OCI-LY7 (cell line): Measurements from ENCODE around the gene OSBPL3.

Experiments used
- EZH2phosphoT487 ChIP-seq: fragments of 200-600 bp; sonication (generic); IDR thresholded peaks from 2 replicates; pipeline ENCODE4 v1.6.1; 2018; ENCODE audit warnings: low read depth, borderline replicate concordance, mild to moderate bottlenecking, mixed run types, antibody characterized with exemption, low read length, moderate library complexity, mixed read lengths
- TF ChIP-seq, protein P1 (sequence below): fragments of 200-600 bp; sonication (generic); conservative IDR thresholded peaks from 2 replicates; pipeline ENCODE4 v1.5.1; 2014; ENCODE audit warnings: mild to moderate bottlenecking, antibody characterized with exemption, low read length, moderate library complexity, mixed read lengths

GRCh38 chr7:24862461-24862860 is 117.5 kb downstream of the OSBPL3 start:
- TF ChIP-seq EZH2phosphoT487 = no peak
- TF ChIP-seq, protein P1, sequence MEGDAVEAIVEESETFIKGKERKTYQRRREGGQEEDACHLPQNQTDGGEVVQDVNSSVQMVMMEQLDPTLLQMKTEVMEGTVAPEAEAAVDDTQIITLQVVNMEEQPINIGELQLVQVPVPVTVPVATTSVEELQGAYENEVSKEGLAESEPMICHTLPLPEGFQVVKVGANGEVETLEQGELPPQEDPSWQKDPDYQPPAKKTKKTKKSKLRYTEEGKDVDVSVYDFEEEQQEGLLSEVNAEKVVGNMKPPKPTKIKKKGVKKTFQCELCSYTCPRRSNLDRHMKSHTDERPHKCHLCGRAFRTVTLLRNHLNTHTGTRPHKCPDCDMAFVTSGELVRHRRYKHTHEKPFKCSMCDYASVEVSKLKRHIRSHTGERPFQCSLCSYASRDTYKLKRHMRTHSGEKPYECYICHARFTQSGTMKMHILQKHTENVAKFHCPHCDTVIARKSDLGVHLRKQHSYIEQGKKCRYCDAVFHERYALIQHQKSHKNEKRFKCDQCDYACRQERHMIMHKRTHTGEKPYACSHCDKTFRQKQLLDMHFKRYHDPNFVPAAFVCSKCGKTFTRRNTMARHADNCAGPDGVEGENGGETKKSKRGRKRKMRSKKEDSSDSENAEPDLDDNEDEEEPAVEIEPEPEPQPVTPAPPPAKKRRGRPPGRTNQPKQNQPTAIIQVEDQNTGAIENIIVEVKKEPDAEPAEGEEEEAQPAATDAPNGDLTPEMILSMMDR = no peak
